NCI-H128 (cell line): ENCODE data around the gene MYADML2.
A peak's percentile ranks its signal among the peaks of the same experiment; 100 is the strongest.
"Not testable (repeated sequence)": the region's sequence is repeated elsewhere in the genome, so short reads cannot be mapped to it uniquely, and the experiment has no call there.

Experiments used
- DNase-seq: peaks from one replicate; lab custom pipeline; 2025; ENCODE audit not compliant: unreplicated experiment; lab: John Stamatoyannopoulos, UW

The MYADML2 gene

GRCh38 chr17:81926451-81927151, 20.4 kb downstream of the MYADML2 start:
- DNase-seq: no peak

DNA sequence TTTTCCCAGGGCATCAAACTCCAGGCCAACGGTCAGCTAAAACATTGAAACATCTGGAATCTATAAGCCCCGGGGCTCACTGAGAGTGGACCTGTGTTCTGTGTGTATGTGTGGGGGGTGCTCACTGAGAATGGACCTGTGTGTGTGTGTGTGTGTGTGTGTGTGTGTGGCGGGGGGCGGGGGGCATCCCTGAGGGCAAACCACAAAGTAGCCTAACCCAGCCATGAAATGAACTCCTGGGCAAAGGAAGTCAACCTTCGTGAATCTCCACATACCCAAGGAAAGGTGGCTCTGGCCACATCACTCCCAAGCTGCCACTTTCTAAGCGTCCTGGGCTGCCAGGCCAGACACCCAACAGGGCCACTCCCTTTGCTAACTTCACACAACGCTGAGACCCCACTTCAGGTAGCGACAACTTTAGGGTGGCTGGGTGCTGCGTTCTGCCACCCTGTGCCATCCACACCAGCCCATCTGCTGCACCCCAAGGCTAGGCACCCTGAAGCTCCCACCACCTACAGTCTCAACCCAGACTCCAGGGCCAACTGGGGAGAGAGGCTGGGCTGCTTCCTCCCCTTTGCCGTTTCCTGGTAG, 21.1 kb downstream of the MYADML2 start:
- no peak for DNase-seq

- no peak for DNase-seq
Observed at GRCh38 chr17:81924557-81925532, 22.2 kb downstream of the MYADML2 start.

GRCh38 chr17:81923302-81924260, 23.5 kb downstream of the MYADML2 start:
- no peak for DNase-seq

DNA sequence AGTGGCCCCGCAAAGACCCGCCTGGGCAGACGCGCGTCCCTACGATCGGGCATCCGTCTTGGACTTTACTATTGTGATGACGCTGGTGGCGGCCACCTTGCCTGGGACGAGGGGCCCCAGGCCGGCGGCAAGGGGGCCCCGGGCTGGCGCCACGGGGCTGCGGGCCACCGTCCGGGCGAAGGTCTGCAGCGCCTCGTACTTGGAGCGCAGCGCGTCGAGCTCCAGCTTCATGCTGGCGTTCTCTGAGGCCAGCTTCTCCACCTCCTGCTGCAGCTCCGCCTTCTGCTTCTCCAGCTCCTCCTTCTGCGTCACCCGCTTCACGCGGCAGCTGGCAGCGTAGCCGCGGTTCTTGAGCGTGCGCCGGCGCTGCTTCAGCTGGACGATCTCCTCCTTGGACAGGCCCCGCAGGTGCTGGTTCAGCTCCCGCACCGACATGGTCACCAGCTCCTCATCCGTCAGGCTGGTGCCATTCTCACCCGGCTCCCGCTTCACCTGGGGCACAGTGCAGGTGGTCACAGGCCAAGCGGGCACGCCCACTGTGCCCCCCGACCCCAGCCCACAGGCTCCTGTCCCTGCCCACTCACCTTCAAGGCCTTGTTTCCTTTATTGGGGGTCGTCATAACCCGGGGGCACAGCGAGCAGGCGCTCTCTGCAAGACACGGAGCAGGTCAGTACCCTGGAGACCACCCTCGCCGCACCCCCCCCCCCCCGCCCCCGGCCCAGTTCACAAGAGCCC, 24.3 kb downstream of the MYADML2 start:
- no peak for DNase-seq

- DNase-seq: no peak
Observed at GRCh38 chr17:81921996-81922565, 25.0 kb downstream of the MYADML2 start.

- DNase-seq: no peak
Observed at GRCh38 chr17:81921537-81921862, 25.5 kb downstream of the MYADML2 start.

- DNase-seq: no peak
Observed at GRCh38 chr17:81920612-81921536, 26.2 kb downstream of the MYADML2 start.

- no peak for DNase-seq
Observed at GRCh38 chr17:81918832-81919545, 28.0 kb downstream of the MYADML2 start.

- DNase-seq: not testable (repeated sequence)
Observed at GRCh38 chr17:81918333-81918669, 28.7 kb downstream of the MYADML2 start.

GRCh38 chr17:81917565-81918332, 29.3 kb downstream of the MYADML2 start, which contains the start of gene SIRT7:
TSS of gene SIRT7 (minus strand) at chr17:81918176. CDS start at chr17:81918131, 45 bp downstream.
- peak; percentile 16 for DNase-seq

DNA sequence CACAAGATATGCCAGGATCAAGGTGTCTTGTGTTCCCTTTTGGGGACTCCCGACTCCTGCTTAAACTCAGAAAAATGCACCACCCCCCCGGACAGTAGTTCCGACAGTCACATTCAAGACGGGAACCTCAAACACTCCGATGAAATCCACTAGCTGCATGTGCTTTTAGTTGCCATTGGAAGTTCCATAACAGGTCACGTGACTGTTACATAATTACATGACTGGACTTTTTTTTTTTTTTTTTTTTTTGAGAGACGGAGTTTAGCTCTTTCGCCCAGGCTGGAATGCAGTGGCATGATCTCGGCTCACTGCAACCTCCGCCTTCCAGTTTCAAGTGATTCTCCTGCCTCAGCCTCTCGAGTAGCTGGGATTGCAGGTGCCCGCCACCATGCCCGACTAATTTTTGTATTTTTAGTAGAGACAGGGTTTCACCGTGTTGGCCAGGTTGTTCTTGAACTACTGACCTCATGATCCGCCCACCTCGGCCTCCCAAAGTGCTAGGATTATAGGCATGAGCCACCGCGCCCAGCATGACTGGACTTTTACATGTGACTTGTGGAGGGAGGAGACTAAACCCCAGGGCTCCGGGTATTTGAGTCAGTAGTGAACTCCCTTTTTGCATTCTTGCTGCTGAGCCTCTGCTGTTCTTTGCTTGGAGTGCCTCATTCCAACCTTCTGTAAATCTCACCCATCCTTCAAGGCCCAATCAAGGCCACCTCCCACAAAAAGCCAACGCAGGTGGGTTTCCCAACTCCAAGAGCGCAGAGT, 30.6 kb downstream of the MYADML2 start:
- no peak for DNase-seq

GRCh38 chr17:81915331-81915730, 31.7 kb downstream of the MYADML2 start:
- DNase-seq: no peak

DNA sequence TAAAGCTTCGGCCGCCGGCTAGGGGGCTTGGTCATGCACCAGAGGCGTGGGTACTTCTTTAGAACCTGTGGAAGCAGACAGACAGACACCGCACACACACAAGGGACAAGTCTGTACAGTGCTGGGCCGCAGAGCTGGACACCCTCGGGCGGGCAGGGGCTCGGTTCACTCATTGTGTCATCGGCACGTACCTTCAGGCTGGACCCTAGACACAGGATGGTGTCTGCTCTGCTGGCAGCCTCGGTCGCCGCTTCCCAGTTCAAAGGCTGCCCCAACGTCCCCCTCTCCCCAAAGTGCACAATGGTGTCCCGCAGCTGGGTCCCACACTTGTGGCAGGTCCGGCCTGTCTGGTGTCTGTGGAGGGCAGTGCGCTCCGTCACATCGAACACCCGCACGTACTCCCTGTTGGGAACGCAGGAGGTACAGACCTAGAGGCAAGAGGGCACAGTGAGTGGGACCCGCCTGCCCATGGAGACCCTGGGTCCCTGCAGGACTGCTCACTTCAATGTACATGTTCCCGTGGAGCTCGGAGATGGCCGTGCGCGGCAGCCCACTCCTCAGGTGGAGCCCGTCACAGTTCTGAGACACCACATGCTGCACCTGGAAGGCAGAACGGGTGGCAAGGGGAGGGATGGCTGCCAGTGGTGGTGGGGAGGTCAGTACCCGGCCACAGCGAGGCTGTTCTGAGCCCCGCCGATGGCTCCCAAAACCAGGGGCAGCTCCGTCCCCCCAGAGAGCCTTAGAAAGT, 32.8 kb downstream of the MYADML2 start:
- no peak for DNase-seq

DNA sequence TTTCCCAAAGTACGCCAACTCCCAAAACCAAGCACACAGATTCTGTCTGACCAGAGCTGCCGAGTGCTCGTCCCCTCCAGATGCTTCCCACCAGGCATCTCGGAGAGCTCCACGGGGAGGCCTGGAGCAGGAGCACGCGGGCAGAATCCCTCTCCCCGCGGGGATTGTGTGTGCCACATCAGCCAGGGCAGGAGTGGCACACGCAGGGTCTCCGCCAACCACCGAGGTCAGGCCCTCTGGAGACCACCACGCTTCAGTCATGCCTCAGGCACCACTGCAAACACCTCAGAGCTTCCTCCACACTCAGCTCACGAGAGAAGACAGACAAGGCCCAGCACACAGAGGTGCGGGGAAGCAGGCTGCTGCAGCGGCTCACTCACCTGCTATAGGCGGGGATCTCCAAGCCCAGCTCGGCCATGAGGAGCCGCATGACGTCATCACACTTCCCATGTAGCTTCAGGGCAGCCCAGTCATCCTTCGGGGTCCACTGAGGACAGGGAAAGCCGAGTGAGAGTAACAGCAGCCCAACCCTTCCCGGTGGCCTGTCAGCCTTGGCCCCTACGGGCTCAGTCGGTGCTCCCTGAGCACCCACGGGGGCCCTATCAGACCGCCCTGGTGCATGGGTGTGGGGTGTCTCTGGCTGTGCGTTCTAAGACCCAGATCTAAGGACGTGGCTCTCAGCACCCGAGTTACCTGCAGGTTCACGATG, 33.5 kb downstream of the MYADML2 start:
- DNase-seq: no peak
